ENCODE results near the gene ZNF324B. TPM values are rescaled to one million over a fixed set of nuclear protein-coding genes. Genes with fewer than 3 reads are reported as not detected.
"Not testable (repeated sequence)": the region's sequence is repeated elsewhere in the genome, so short reads cannot be mapped to it uniquely, and the experiment has no call there.

ZNF324B gene
- total RNA-seq, 4 donors from 2014 or later: 4.3 to 12.8 (median 8.6) TPM

DNA sequence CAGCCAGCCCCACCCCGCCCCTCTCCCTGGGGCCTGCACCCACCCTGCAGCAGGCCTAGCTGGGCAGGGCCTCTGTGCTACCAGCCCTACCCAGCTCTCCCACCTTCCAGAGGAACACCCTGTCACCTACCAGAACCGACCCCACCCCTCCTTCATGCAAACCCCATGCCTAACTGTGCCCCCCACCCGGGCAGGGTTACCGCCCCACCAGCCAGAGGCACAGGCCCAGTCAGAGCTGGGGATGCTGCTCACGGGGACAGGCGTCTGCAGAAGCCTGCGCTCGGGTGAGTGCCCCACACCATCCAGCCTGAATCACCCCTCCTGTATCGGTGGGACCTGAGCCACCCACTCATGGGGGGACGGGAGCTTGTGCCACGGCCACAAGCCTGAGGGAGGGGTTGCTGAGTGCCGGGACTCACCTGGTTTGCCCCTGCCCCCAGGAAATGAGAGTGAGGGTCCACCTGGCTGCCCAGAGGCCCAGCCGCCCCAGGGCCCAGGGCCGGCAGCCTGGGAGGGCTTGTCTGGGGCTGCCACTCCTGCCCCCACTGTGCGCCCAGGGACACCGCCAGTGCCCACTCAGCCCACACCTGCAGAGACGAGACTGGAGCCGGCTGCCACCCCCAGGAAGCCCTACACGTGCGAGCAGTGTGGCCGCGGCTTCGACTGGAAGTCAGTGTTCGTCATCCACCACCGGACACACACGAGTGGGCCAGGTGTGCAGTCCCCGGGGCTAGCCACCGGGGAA is 28.5 kb downstream of the ZNF324B start:
- Histone ChIP-seq H3K36me3 (peaks cover 0 to 52% of the 10 kb centered on the region in 2 donors), H3K27ac (no peak overlapping the region), H3K27me3 (no peaks in the 10 kb centered on the region), H3K4me1 (peaks cover 0 to 32% (median 12%) of the 10 kb centered on the region in 3 donors), H3K9me3 (no peaks in the 10 kb centered on the region), H3K4me3 (no peak overlapping the region)
- TF ChIP-seq POLR2A (IDR thresholded peaks at IDR 0.05) (no peak), EP300 (IDR thresholded peaks at IDR 0.05) (no peak), POLR2AphosphoS5 (IDR thresholded peaks at IDR 0.05) (no peak)
- TF ChIP-seq, protein P1, sequence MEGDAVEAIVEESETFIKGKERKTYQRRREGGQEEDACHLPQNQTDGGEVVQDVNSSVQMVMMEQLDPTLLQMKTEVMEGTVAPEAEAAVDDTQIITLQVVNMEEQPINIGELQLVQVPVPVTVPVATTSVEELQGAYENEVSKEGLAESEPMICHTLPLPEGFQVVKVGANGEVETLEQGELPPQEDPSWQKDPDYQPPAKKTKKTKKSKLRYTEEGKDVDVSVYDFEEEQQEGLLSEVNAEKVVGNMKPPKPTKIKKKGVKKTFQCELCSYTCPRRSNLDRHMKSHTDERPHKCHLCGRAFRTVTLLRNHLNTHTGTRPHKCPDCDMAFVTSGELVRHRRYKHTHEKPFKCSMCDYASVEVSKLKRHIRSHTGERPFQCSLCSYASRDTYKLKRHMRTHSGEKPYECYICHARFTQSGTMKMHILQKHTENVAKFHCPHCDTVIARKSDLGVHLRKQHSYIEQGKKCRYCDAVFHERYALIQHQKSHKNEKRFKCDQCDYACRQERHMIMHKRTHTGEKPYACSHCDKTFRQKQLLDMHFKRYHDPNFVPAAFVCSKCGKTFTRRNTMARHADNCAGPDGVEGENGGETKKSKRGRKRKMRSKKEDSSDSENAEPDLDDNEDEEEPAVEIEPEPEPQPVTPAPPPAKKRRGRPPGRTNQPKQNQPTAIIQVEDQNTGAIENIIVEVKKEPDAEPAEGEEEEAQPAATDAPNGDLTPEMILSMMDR (IDR thresholded peaks at IDR 0.05): no peak
- 75% methylated on average over 1 of the region's 28 CpGs; no CpG with 5 or more reads in 1 of the 2 donors for WGBS, 2 donors (ENCODE audit: low coverage in 1 of 2)
- no peak for ATAC-seq

- H3K27me3 ChIP-seq: no peaks in the 10 kb centered on the region
- ATAC-seq: no peak
- no peaks in the 10 kb centered on the region for H3K9me3 ChIP-seq
- peaks cover 0 to 52% of the 10 kb centered on the region in 2 donors for H3K36me3 ChIP-seq
- no CpG with 5 or more reads among the region's 20 CpGs for WGBS, 2 donors (ENCODE audit: low coverage in 1 of 2)
- H3K4me3 ChIP-seq: no peak overlapping the region
- no peak overlapping the region for H3K27ac ChIP-seq
- peaks cover 0 to 26% (median 8%) of the 10 kb centered on the region in 3 donors for H3K4me1 ChIP-seq
- TF ChIP-seq, protein P1 (IDR thresholded peaks at IDR 0.05): no peak
- TF ChIP-seq POLR2AphosphoS5 (IDR thresholded peaks at IDR 0.05) (no peak), EP300 (IDR thresholded peaks at IDR 0.05) (no peak), POLR2A (IDR thresholded peaks at IDR 0.05) (no peak)
Measured at GRCh38 chr19:58480481-58480830, 29.0 kb downstream of the ZNF324B start.

DNA sequence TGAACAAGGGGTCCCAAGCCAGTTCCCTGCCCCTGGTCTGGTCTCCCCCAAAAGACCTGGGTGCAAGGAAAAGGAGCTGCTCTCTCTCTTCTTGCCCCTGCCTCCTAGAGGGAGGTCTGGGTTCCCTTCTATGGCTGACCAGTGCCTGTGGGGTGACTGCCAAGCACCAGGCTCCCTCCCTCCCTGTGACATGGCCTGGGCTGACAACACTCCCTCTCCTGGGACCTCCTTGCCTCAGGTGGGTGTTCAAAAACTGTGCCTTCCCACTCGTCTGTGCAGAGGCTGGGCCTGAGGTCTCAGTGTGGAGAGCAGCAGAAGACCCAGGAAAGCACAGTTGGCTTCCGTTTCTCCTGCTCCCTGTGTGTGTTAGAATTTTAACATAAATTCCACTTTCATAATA is 29.4 kb downstream of the ZNF324B start:
- TF ChIP-seq POLR2A (IDR thresholded peaks at IDR 0.05) (no peak), POLR2AphosphoS5 (IDR thresholded peaks at IDR 0.05) (no peak), EP300 (IDR thresholded peaks at IDR 0.05) (no peak)
- TF ChIP-seq, protein P1 (IDR thresholded peaks at IDR 0.05): no peak

GRCh38 chr19:58482372-58482771 is 30.9 kb downstream of the ZNF324B start:
- H3K36me3 ChIP-seq: peaks cover 0 to 52% of the 10 kb centered on the region in 2 donors
- no peaks in the 10 kb centered on the region for H3K27me3 ChIP-seq
- no peak overlapping the region for H3K4me3 ChIP-seq
- TF ChIP-seq POLR2A (IDR thresholded peaks at IDR 0.05): no peak
- 89% methylated on average over 3 of the region's 7 CpGs; no CpG with 5 or more reads in 1 of the 2 donors for WGBS, 2 donors (ENCODE audit: low coverage in 1 of 2)
- no peak for ATAC-seq
- H3K9me3 ChIP-seq: no peaks in the 10 kb centered on the region
- no peak overlapping the region for H3K27ac ChIP-seq
- peaks cover 0 to 13% (median 0%) of the 10 kb centered on the region in 3 donors for H3K4me1 ChIP-seq

More for the DNA sequence above, 29.4 kb downstream of the ZNF324B start:
- no peak for ATAC-seq
- WGBS, 2 donors (ENCODE audit: low coverage in 1 of 2): 50% methylated on average over 1 of the region's 2 CpGs; no CpG with 5 or more reads in 1 of the 2 donors
- peaks cover 0 to 52% of the 10 kb centered on the region in 2 donors for H3K36me3 ChIP-seq
- H3K4me1 ChIP-seq: peaks cover 0 to 25% (median 8%) of the 10 kb centered on the region in 3 donors
- no peaks in the 10 kb centered on the region for H3K9me3 ChIP-seq
- H3K4me3 ChIP-seq: no peak overlapping the region
- H3K27me3 ChIP-seq: no peaks in the 10 kb centered on the region
- H3K27ac ChIP-seq: no peak overlapping the region

GRCh38 chr19:58483776-58484175 is 32.4 kb downstream of the ZNF324B start:
- peak; percentile 10 for TF ChIP-seq POLR2AphosphoS5 (IDR thresholded peaks at IDR 0.05)
- no peak for TF ChIP-seq POLR2A (IDR thresholded peaks at IDR 0.05)
- WGBS, 2 donors (ENCODE audit: low coverage in 1 of 2): 69 to 73% methylated on average over 2 of the region's 2 CpGs

DNA sequence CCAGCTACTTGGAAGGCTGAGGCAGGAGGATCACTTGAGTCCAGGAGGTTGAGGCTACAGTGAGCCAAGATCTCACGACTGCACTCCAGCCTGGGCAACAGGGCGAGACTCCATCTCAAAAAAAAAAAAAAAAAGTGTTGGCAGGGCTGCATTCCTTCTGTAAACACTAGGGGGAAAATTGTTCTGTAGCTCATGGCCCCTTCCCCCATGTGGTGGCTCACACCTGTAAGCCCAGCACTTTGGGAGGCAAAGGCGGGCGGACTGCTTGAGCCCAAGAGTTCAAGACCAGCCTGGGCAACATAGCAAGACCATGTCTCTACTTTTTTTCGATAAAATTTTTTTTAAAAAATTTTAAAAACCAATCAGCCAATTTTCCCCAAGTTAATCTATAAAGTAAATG is 32.9 kb downstream of the ZNF324B start:
- 84 to 91% methylated on average over 3 to 5 of the region's 5 CpGs for WGBS, 2 donors (ENCODE audit: low coverage in 1 of 2)
- ATAC-seq, H3K4me1 ChIP-seq, H3K27ac ChIP-seq, H3K9me3 ChIP-seq, H3K27me3 ChIP-seq, H3K4me3 ChIP-seq: not testable (repeated sequence)
- peaks cover 0 to 33% of the 10 kb centered on the region in 2 donors for H3K36me3 ChIP-seq

More at GRCh38 chr19:58483776-58484175, 32.4 kb downstream of the ZNF324B start:
- Histone ChIP-seq H3K27ac (peak overlapping the region in 1 of 4 donors; percentile 19), H3K9me3 (no peaks in the 10 kb centered on the region), H3K36me3 (peaks cover 0 to 39% of the 10 kb centered on the region in 2 donors), H3K4me3 (no peak overlapping the region), H3K4me1 (peaks cover 0 to 9% (median 0%) of the 10 kb centered on the region in 3 donors), H3K27me3 (no peaks in the 10 kb centered on the region)
- no peak for ATAC-seq
